A549 treated with AZD2906 at 1 μM for 4 hours (cell line): ENCODE measurements around the gene RING1. TPM values are rescaled to one million over a fixed set of nuclear protein-coding genes. Genes with fewer than 3 reads are reported as not detected.

Experiments
- total RNA-seq: library from RNA; stranded (reverse); fragments of 200-300 nt; extraction: Qiagen RNA extraction; gene quantifications from 5 replicates; pipeline ENCODE4 v1.2.3, GENCODE V29; 2022

Gene RING1
- 19.1 to 24.8 TPM (median 23.7 TPM) in 5 replicates for total RNA-seq

DNA sequence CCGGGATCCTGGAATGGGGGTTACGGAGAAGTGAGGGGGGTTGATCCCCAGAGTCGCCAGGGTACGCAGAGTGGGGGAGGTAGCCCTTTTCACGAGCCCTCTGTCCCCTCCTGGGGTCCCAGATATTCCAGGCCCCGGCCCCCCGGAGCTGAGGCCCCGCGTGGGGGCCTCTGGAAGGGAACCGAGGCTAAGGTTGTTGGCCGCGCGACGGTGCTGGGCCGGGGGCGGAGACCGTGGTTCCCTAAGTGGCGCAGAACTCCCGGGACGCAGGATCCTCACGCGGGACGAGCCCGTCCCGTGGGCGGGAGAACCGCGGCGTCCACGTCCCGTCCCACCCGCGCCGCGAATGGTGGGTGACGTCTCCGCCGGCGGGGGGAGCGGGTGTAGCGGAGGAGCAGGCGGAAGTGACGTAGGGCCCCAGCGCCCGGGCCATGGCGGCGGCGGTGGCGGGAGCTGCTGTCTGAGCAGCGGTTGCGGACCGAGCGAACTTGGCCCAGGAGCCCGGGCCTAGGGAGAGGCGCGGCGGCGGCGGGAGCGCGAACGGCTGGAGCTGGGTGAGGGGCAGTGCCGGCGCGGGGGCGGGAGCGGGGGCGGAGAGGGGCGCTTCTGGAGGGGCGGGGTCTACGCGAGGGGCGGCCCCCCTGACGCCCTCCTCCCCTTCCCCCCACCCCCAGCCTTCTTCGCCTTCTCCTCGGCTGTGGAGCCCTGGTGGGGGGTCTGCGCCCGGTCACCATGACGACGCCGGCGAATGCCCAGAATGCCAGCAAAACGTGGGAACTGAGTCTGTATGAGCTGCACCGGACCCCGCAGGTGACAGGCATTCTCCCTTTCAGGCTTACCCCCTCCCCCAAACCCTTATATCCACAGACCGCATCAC lies at the start of gene RING1:
Gene RING1, plus strand, starts transcription at position 410 of the 877 bp plus-strand sequence. Its CDS starts 323 bp downstream, at position 733.

DNA sequence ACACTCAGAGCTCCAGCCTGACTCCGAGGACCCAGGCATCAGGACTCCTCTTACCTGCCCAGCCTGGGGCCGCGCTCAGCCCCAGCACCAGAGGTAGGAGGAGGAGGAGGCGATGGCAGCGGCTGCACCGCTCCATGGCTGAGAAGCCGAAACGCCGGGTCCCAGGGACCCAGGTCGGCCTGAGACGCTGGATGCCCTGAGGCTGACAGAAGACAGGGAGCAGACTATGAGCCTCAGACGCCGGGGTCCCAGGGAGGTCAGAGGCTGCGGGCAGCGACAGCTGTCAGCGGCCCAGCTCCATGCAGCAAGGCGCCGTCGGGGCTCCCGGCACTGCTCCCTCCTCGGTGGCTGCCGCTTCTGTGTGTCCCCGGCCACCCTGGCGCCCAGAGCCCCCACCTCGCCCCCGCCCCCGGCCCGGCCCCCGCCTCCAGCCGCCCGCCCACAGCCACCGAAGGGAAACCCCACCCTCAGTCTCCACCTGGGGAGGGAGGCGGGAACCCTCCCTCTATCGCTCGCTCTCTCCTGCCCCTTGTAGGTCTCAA lies 16.1 kb upstream of the RING1 start, which contains the start of gene COL11A2:
Gene COL11A2, minus strand, starts transcription at position 363 of the 542 bp plus-strand sequence. Its CDS starts 227 bp downstream, at position 136.

DNA sequence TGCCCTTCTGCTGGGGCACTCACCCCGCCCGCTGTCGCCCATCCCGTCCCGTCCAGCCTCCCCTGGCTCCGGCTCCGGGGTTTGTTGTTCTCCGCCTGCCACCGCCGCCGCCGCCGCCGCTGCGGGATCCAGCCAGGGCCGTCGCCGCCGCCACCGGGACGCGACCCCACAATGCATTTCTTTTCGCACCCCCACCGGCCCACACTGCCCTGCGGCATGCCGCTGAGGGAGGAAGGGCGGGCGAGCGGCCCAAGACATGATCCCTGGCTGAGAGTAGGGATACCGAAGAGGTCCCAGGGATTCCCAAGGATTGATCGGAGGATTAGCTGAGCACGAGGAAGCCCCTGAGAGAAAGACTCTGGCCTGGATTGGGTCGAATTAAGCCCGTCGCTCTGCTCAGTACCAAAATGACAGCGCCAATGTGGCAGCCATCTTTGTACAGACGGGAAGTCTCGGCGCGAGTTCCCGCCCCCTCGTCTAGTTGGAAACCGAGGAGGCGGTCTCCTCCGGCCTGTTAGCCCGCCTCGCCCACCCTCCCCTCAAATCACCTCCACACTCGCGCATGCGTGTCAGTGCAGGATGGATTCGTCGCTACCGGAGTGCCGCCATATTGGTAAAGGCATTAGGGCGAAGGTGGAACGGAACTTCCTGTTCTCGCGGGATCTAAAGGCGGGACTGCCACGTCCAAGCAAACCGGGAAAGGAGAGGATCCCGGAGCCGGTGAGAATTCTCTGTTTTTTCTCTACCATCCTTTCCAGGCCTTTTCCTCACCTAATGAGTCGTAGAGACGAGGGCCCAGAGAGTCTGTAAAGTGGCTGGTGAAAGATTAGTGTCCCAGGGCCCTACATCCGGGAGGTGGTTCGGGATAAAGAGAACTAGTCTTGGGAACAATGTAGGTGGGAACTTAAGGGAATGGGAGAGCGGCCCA lies 7.8 kb upstream of the RING1 start, which contains the start of the genes RXRB and SLC39A7:
Gene RXRB, minus strand, starts transcription at position 447 of the 928 bp plus-strand sequence. Its CDS starts 189 bp downstream, at position 258.
Gene SLC39A7, plus strand, starts transcription at position 649 of the 928 bp plus-strand sequence. CDS start 379 bp downstream, outside the sequence.

DNA sequence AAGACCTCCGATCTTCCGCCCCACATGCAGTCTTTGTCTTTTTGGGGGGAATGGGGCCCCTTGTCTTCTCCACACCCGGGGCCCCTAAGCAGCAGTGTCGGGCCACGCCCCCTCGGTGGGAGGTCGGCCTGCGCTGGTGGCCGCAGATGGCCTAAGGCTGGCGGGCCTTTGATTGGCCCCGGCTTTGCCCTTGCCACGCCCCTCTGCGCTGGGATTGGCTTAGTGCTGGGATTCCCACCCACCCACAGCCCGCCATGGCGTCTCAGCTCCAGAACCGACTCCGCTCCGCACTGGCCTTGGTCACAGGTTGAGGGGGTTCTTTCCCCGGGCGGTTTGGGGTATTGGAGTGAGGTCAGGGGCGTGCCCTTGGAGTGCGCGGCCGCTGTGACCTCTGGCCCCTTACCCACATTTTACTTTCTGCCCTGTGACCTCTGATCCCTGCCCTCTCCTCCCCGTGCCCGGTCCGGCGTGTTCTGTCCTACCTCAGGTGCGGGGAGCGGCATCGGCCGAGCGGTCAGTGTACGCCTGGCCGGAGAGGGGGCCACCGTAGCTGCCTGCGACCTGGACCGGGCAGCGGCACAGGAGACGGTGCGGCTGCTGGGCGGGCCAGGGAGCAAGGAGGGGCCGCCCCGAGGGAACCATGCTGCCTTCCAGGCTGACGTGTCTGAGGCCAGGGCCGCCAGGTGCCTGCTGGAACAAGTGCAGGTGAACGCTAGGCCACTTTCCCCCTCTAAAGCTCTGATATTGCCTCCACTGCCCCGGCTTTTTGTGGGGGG lies 3.7 kb upstream of the RING1 start, which contains the start of gene HSD17B8:
Gene HSD17B8, plus strand, starts transcription at position 241 of the 776 bp plus-strand sequence. Its CDS starts 14 bp downstream, at position 255.

Other genes starting within 250 kb of the RING1 start
- gene BRD2, start 239.9 kb upstream of the RING1 start, total RNA-seq: 104 to 133 TPM (median 112 TPM) in 5 replicates
- 0.05 TPM in 1 of 5 replicates, not detected in the others for gene HLA-DOA, start 198.9 kb upstream of the RING1 start, total RNA-seq
- 0.05 to 0.11 TPM in 2 of 5 replicates, not detected in the others for gene HLA-DPA1, start 134.9 kb upstream of the RING1 start, total RNA-seq
- not detected in 5 replicates for gene HLA-DPB1, start 132.5 kb upstream of the RING1 start, total RNA-seq
- gene COL11A2, start 16.0 kb upstream of the RING1 start, total RNA-seq: 0.31 to 0.92 TPM (median 0.81 TPM) in 5 replicates
- gene RXRB, start 7.8 kb upstream of the RING1 start, total RNA-seq: 17.4 to 21.9 TPM (median 19.7 TPM) in 5 replicates
- gene SLC39A7, start 7.6 kb upstream of the RING1 start, total RNA-seq: 99.7 to 114 TPM (median 108 TPM) in 5 replicates
- gene HSD17B8, start 3.8 kb upstream of the RING1 start, total RNA-seq: 12.7 to 17.3 TPM (median 15.3 TPM) in 5 replicates
- gene VPS52, start 63.4 kb downstream of the RING1 start, total RNA-seq: 15.1 to 18.8 TPM (median 16.1 TPM) in 5 replicates
- gene RPS18, start 63.6 kb downstream of the RING1 start, total RNA-seq: 2,494 to 2,625 TPM (median 2,588 TPM) in 5 replicates
- gene B3GALT4, start 68.6 kb downstream of the RING1 start, total RNA-seq: 0.67 to 1.0 TPM (median 0.95 TPM) in 5 replicates
- gene WDR46, start 80.7 kb downstream of the RING1 start, total RNA-seq: 48.1 to 55.9 TPM (median 52.1 TPM) in 5 replicates
- 102 to 111 TPM (median 104 TPM) in 5 replicates for gene PFDN6, start 81.1 kb downstream of the RING1 start, total RNA-seq
- gene RGL2, start 90.4 kb downstream of the RING1 start, total RNA-seq: 11.4 to 13.2 TPM (median 12.3 TPM) in 5 replicates
- 34.6 to 39.1 TPM (median 36.6 TPM) in 5 replicates for gene TAPBP, start 105.6 kb downstream of the RING1 start, total RNA-seq
- gene ZBTB22, start 109.2 kb downstream of the RING1 start, total RNA-seq: 2.6 to 3.7 TPM (median 3.2 TPM) in 5 replicates
- gene DAXX, start 114.5 kb downstream of the RING1 start, total RNA-seq: 33.4 to 41.0 TPM (median 35.7 TPM) in 5 replicates
- gene KIFC1, start 183.3 kb downstream of the RING1 start, total RNA-seq: 40.2 to 45.2 TPM (median 42.4 TPM) in 5 replicates
- 10.8 to 17.1 TPM (median 16.0 TPM) in 5 replicates for gene PHF1, start 202.5 kb downstream of the RING1 start, total RNA-seq
- gene CUTA, start 209.6 kb downstream of the RING1 start, total RNA-seq: 173 to 227 TPM (median 203 TPM) in 5 replicates
- 3.6 to 6.0 TPM (median 4.2 TPM) in 5 replicates for gene SYNGAP1, start 211.6 kb downstream of the RING1 start, total RNA-seq
- 10.0 to 11.6 TPM (median 10.9 TPM) in 5 replicates for gene ZBTB9, start 246.1 kb downstream of the RING1 start, total RNA-seq